ENCODE measurements around the gene ZNF24. TPM values are rescaled to one million over a fixed set of nuclear protein-coding genes. Genes with fewer than 3 reads are reported as not detected.

The ZNF24 gene
- 26.7 TPM for total RNA-seq

DNA sequence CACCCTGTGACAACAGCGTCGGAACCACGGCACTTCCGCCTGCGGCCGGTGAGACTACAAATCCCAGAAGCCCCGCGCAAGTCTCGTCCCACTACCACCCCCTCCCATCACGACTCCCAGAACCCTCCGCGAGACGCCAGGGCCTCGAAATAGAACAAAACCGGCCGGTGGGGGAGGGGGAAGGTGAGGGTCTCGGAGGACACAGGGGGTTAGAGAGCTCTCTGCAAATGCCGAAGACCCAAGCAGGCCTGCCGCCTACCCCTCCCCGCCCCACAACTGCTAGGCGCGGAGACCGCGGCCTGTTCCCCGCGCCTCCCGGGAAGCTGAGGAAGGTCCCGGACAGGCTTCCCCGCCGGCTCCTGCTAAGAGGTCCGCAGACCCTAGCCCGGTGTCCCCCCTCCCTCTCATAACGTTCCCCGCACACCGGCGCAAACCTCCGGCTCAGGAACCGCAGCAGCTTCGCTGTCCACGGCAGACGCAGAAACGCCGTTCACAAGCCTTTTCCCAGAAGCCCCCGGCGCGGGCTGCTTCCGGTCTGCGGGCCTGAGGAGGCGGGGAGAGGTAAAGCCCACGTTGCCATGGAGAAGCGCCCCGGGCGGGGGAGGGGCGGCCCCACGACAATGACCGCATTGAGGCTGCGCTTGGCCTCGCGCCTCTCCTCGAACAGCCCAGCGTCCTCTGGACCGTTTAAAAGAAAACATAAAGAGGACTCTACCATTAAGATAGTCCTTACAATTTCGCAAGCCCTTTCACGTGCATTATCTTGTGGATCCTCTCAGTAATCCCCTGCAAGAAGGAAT, at the start of gene ZNF24:
Gene ZNF24 (minus strand): TSS at position 485 of the 800 bp plus-strand sequence. CDS start 3,770 bp downstream, outside the sequence.
- peak; percentile 97 for ATAC-seq

DNA sequence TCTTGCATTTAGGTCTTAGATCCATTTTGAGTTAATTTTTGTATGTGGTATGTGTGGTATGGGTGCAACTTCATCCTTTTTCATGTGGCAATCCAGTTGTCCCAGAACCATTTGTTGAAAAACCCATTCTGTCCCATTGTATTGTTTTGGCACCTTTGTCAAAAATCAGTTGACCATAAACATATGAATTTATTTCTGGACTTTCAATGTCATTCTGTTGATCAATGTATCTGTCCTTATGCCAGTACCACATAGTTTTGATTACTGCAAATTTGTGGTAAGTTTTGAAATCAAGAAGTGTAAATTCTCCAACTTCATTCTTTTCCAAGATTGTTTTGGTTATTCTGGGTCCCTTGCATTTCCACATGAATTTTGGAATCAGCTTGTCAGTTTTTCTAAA, 49.5 kb upstream of the ZNF24 start:
- no peak for ATAC-seq

DNA sequence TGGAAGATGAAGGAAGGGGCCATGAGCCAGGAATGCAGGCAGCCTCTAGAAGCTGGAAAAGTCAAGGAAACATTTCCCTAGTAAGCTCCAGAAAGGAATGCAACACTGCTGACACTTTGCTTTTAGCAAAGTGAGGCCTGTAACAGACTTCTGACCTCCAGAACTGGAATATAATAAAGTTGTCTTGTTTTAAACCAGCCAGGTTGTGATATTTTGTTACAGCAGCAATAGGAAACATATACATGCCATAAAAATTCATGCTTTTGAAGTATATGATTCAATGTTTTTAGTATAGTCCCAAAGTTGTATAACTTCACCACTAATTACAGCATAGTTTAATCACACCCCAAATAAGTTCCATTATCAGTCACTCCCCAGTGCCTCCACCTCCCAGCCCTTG, 48.2 kb upstream of the ZNF24 start:
- ATAC-seq: no peak

DNA sequence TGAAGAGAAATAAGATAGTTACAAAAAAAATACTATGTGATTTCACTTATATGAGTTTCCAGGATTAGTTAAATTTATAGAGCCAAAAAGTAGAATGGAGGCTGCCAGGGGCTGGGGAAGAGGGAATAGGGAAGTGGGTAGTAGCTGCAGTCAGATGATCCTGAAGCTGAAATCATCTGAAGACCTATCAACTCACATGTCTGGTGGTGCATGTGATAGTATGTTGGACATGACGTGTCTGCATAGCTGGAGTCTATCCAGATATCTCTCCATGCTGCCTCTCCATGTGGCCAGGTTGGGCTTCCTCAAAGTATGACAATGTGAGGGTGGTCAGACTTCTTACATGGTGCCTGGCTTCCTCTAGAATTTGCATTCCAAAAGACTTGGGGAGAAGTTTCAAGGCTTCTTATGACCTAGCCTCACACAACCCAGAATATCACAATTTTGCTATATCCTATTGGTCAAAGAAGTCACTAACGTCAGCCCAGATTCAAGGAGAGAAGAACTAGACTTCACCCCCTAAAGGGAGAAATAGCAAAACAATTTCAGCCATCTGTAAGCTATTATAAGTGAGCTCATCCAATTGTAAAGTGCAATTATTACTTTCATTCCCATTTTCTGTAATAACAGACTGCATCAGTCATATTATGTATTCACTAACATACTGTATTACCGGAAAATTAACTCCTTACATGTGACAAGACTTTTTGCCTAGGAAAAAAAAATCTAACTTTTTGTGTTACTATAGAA, 46.9 kb upstream of the ZNF24 start:
- no peak for ATAC-seq

DNA sequence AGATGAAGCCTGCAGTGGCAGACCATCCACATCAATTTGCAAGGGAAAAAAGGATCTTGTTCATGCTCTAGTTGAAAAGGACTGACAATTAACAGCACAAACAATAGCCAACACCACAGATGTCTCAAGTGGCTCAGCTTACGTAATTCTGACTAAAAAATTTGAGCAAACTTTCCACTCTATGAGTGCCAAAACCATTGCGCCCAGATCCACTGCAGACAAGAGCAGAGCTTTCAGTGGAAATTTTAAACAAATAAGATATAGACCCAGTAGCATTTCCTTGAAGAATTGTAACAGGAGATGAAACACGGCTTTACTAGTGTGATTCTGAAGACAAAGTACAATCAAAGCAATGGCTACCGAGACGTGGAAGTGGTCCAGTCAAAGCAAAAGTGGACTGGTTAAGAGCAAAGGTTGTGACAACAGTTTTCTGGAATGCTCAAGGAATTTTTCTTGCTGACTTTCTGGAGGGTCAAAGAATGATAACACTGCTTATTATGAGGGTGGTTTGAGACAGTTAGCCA, 44.9 kb upstream of the ZNF24 start:
- no peak for ATAC-seq

DNA sequence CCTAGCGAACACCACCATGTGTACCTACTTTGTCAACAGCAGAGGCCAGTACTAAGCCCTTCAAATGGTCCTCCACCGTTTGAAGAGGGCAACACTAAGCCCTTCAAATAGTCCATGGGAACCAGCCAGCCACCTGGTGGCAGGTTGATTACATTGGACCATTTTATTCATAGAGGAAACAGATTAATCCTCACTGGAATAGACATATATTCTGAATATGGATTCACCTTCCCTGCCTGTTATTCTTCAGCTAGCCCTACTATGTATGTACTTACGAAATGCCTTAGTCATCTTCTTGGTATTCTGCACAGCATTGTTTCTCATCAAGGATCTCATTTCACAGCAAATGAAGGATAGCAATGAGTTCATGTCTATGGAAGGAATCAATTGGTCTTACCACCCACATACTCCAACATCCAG, 42.9 kb upstream of the ZNF24 start:
- peak; percentile 37 for ATAC-seq

DNA sequence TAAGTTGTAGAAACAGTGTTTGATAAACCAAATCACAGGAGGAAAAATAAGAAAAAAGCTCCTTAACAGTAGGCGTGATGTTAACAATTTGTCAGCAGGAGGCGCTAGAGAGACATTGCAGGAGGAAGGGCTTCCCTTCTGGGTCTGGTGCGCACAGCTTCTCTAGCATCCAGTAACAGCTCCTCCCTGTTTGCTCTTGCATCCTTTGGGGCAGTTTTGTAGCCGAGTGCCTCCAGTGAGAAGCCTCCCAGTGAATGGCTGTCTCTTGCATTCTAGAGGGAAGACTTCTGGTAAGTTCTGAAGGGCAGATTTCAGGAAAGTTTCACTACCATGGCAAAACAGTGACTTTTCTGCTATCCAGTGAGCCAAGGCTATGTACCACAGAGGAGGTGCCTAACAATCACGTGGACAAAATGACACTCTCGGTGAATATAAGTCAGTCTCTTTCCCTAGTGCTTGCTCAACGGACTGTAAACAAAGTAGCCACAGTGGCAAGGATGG, 42.4 kb upstream of the ZNF24 start:
- peak; percentile 92 for ATAC-seq

DNA sequence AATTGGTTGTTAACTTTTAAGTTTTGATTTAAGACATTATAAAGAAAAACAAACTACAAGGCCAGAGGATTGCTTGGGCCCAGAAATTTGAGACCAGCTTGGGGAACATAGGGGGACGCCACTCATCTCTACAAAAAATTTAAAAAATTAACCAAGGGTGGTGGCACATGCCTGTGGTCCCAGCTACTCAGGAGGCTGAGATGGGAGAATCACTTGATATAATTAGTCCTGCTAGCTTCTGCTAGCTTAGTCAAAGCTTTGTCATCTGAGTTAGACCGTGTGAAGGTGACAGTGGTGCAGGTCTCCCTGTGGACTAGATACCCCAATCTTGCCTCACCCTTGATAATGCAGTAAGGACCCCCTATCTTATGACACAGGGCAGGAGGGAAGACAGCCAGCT, 38.9 kb upstream of the ZNF24 start:
- no peak for ATAC-seq

DNA sequence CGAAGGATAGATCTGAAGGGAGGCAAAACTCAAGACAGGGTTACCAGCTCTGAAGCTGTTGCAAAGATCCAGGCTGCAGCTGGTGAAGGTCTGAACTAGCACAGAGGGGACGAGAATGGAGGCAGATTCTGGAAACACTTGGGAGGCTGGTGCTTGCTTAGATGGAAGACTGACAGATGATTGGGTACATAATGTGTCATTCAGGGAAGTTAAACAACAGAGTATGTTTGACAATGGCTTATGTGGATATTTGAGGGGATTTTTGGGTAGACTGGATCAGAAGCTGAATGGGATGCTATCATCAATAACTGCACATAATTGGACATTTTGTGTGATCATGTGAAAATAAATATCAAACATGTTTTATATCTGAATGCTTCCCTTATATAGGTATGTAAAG, 35.2 kb upstream of the ZNF24 start:
- ATAC-seq: no peak

DNA sequence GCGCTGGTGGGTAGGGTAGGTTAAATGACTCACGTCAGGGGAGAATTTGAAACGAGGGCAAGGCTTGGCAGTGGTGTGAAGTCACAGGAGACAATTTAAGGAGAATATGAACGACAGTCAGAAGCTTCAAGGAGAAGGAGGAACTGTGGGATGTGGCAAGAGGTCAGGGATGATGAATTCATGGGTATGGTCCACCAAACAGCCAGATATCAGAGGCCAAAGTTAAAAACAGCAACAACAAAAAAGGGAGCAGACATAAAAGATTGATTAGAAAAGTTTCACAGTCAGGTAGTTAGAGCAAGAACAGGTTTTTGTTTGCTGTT, 34.3 kb upstream of the ZNF24 start:
- ATAC-seq: no peak

DNA sequence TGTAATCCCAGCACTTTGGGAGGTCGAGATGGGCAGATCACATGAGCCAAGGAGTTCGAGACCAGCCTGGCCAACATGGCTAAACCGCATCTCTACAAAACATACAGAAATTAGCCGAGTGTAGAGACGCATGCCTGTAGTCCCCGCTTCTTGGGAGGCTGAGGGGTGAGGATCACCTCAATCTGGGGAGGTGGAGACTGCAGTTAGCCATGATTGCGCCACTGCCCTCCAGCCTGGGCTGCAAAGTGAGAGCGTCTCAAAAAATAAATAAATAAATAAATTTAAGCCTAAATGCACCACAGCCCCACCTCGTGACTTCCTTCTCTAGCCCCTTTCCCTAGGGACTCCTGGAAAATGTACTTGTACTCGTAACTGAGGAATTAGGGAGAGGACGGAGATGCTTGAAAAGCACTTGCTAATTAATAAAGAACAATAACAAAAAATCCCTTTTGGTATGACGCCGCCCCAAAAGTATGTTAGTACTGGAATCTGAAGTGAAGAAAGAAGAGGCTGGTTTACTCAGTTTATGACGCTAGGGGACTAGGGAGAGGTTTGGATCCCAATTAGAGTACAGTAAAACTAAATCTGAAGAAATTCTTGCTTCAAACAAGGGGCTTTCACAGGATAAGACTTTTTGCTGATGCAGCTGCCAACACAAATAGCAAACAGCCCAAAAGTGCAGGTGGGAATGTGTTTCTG, 33.8 kb upstream of the ZNF24 start:
- no peak for ATAC-seq

DNA sequence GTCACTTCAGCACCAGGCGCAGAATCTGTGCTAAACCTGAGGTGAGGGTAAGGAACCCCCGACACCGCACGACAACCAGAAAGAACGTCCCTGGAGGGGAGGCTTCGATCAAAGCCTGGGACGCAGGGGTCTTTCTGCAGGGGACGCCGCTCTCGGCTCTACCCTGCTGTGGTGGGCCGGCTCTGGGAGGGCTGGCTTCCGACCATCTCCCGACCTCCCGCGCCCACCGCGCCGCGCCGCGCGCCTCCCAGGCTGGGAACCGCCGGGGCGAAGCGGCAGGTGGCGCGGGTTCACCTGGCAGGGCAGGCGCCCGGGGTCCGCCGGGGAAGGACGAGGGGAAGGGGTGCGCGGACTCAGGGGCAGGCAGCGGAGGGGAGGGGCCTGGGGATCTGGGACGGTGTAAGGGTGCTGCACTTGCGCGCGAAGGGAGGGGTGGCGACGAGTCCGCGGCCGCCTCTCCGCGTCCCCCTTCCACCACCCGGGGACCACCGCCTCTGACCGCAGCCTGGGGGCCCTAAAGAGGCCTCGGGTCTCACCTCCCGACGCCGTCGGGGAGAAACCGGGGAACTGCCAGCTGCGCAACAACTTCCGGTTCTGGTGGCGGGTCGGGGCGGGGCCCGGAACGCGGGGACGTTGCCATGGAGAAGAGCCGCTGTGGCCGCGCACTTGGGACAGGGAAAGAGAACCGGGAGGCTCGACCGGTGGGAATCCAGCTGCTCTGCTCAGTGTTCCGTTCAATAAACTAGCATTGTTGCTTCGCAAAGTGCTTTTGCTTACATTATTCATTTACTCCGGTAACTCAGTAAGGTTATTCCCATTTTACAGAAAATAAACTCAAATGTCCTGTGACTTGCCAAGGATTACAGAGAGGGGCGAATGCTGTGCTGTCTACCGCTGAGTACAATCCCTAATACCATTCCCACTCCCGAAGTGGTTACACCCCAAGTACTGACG, 32.8 kb upstream of the ZNF24 start, which contains the start of gene ZNF396:
Gene ZNF396 (minus strand): TSS at position 596 of the 954 bp plus-strand sequence. CDS start 3,045 bp downstream, outside the sequence.
- peak; percentile 81 for ATAC-seq

DNA sequence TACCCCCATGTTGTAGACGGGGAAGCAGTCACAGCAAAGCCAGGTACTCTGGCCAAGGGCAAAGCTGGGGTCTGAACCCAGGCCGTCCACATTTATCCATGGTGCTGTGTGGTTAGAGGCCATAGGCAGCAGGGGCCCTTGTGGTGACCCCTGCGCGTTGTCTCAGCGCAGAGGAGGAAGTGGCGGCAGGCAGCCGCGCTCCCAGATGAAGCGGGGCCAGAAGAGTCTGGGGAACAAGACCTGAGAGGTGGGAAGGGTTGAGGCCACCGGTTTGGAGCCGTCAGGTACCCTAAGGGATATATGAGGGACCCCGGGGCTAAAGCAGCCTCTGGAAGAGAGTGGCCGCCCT, 32.1 kb upstream of the ZNF24 start:
- ATAC-seq: peak; percentile 62

DNA sequence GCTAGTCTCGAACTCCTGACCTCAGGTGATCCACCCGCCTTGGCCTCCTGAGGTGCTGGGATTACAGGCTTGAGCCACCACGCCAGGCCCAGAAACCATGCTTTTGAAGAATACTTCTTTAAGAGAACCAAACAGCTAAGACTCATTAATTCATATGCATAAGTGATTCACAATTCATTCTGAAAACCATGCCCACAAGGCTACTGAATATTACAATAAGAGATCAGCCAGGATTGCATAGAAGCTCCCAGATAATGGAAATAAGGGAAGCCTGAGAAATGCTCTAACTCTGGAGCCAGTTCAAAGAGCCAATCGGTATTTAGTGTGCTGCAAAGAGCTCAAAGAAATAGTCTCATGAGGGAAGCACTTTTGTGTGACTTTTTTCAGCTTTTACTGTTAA, 30.5 kb upstream of the ZNF24 start:
- ATAC-seq: no peak

DNA sequence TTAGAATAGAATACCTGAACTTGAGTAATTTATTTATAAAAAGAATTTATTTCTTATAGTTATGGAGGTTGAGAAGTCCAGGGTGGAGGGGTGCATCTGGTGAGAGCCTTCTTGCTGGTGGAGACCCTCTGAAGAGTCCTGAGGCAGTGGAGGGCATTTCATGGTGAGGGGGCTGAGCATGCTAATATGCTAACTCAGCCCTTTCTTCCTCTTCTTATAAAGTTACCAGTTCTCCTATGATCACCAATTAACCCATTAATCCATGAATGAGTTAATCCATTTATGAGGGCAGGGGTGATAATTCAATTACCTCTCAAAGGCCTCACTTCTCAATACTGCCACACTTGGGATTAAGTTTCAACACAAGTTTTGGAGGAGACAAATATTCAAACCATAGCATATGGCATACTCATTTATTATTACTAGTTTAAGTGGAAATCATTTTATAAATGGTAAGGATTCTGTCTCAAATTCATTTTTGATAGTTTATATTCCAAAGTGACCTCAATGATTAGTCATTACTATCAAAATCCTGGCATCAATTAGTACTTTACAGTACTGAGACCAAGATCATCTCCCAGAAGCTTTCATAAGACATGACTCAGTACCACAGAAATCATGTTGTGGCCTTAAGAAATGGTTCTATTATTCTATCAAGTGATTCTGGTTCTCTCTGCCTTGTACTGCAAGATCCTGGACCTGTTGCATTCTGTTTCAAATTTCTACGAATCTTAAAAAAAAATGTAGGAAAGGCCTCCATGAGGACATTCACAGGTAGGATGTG, 27.4 kb upstream of the ZNF24 start:
- ATAC-seq: no peak

DNA sequence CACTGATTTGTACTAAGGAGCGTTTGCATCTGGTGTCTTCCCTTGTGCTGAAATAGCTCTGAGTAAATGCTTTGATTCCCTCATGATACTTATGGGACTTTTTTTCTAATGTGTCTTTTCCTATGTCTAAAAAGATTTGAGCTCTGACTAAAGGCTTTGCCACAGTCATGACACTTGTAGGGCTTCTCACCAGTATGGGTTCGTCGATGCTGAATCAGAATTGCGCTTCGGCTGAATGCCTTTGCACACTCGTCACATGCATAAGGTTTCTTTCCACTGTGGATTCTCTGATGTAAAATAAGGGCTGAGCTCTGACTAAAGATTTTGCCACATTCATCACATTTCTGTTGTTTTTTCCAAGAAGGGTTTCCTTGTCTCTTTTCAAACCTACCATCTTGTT, 24.9 kb upstream of the ZNF24 start:
- no peak for ATAC-seq

DNA sequence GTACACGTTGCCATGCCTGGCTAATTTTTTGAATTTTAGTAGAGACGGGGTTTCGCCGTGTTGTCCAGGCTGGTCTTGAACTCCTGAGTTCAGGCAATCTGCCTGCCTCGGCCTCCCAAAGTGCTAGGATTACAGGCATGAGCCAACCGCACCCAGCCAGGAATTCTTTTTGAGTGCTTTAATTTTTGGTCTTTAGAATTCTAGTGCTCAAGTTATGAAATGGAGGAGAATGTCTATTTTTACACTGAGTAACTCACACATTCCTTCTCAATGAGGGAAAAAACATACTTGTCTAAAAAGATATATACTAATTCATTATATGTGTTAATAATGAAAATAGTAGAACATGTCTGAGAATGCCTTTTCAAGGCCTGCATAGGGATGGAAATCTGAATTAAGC, 24.4 kb upstream of the ZNF24 start:
- ATAC-seq: no peak

DNA sequence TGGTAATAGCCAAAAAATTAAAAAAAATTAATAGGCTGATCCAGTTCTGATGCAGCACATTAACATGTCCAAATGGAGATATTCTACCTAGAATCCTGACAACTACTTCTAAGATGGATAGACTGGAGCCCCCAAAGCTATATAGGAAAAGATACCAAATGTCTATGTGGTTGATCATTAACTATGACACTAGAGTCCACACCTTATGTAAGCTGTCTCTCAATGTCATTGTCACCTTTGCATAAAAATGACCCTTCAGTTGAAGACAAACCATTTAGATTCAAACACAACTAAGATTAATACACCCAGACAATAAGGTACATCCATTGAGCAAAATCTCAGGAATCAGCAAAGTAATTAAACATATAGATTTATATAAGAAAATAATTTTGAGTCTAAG, 18.3 kb upstream of the ZNF24 start:
- ATAC-seq: no peak

DNA sequence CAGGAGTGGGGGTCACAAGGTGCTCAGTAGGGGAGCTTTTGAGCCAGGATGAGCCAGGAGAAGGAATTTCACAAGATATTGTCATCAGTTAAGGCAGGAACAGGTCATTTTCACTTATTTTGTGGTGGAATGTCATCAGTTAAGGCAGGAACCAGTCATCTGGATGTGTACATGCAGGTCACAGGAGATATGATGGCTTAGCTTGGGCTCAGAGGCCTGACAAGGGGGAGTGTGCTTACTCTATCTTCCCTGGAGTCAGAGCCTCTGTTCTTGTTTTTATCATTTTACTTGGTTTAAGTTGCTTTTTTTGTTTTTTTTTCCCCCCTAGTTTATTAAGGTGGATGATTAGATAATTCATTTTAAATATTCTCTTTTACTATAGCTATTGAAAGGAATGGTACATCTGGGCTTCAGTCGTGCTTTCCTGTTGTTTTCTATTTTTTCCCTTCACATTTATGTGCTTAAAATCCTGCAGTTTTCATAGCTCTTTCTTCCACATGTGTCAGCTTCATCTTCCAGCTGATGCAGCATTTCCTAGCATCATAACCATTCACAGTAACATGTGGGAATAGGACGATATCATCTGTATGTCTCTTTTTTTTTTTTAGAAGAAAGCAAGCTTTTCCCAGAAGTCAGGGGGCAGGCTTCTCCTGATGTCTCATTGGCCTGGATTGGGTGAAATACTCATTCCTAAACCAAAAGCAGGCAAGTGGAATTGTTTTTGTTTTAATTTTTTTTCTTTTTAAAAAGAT, 17.5 kb upstream of the ZNF24 start:
- ATAC-seq: no peak

DNA sequence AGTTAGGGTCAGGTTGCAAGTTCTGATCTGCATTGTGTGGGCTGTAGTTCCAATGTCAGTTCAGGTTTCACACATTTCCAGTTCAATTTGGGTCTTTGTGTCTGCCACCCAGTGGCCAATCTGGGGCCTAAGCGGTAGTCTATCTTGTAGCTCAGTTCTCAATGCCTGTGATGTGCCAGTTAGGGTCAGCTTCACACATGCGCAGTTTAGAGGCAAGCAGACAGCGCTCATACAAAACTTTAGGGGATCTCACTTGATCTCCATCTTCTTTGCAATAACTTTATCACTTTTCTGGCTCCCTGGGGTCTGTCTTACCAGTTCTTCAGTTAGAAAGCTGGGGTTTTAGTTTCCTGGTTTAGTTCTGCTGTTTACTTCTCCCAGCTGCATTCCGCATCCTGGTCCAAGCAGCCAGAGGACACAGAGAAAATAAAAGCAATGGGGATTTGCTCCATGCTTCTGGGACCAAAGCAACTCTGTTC, 11.0 kb upstream of the ZNF24 start:
- peak; percentile 78 for ATAC-seq
